H9 (cell line): ENCODE measurements around the gene RPS14. TPM values are rescaled to one million over a fixed set of nuclear protein-coding genes. Genes with fewer than 3 reads are reported as not detected.
A peak's percentile ranks its signal among the peaks of the same experiment; 100 is the strongest.

Experiments
- DNase-seq: peaks from one replicate; pipeline ENCODE4 v3.0.0-alpha.2; 2017
- H2AFZ ChIP-seq: one replicate; pipeline ENCODE4 v1.6.1; 2013; ENCODE audit warnings: mild to moderate bottlenecking, low read length, control low read depth, moderate library complexity
- H2AK5ac ChIP-seq: 2 replicates; pipeline ENCODE4 v1.6.1; 2013; ENCODE audit warnings: low read length, control low read depth, mixed read lengths; ENCODE audit not compliant: insufficient read length
- H2BK120ac ChIP-seq: one replicate; pipeline ENCODE4 v1.6.1; 2013; ENCODE audit warnings: low read depth, mild to moderate bottlenecking, low read length, control low read depth, inconsistent platforms; ENCODE audit not compliant: poor library complexity, severe bottlenecking
- H2BK12ac ChIP-seq: 2 replicates; pipeline ENCODE4 v1.6.1; 2013; ENCODE audit warnings: low read length, control low read depth, mixed read lengths, low read depth; ENCODE audit not compliant: insufficient read length
- H2BK15ac ChIP-seq: 2 replicates; pipeline ENCODE4 v1.6.1; 2013; ENCODE audit warnings: low read depth, low read length, control low read depth
- H2BK20ac ChIP-seq: one replicate; pipeline ENCODE4 v1.6.1; 2013; ENCODE audit warnings: low read depth, mild to moderate bottlenecking, low read length, control low read depth, inconsistent platforms; ENCODE audit not compliant: poor library complexity, severe bottlenecking
- H2BK5ac ChIP-seq: 2 replicates; pipeline ENCODE4 v1.6.1; 2013; ENCODE audit warnings: low read length, control low read depth, mixed read lengths; ENCODE audit not compliant: insufficient read length
- H3K14ac ChIP-seq: 2 replicates; pipeline ENCODE4 v1.6.1; 2013; ENCODE audit warnings: low read length, control low read depth; ENCODE audit not compliant: insufficient read depth
- H3K18ac ChIP-seq: 2 replicates; pipeline ENCODE4 v1.6.1; 2013; ENCODE audit warnings: low read depth, mild to moderate bottlenecking, mixed read lengths, low read length, control low read depth; ENCODE audit not compliant: insufficient read length
- H3K23ac ChIP-seq: 2 replicates; pipeline ENCODE4 v1.6.1; 2013; ENCODE audit warnings: low read length, control low read depth, mixed read lengths, low read depth; ENCODE audit not compliant: insufficient read length
- H3K23me2 ChIP-seq: 2 replicates; pipeline ENCODE4 v1.6.1; 2013; ENCODE audit warnings: low read depth, mild to moderate bottlenecking, mixed read lengths, low read length, control low read depth; ENCODE audit not compliant: insufficient read length, poor library complexity, severe bottlenecking
- H3K27ac ChIP-seq: 2 replicates; pipeline ENCODE4 v1.5.1; 2013; ENCODE audit warnings: low read length, control low read depth, mixed read lengths, low read depth; ENCODE audit not compliant: insufficient read length
- H3K27me3 ChIP-seq: 2 replicates; pipeline ENCODE4 v1.6.1; 2013; ENCODE audit warnings: low read length, control low read depth, inconsistent platforms; ENCODE audit not compliant: insufficient read depth
- H3K4ac ChIP-seq: 2 replicates; pipeline ENCODE4 v1.6.1; 2013; ENCODE audit warnings: low read depth, mild to moderate bottlenecking, control low read depth, inconsistent platforms, low read length, moderate library complexity
- H3K4me1 ChIP-seq: 2 replicates; pipeline ENCODE4 v1.6.1; 2013; ENCODE audit warnings: low read length, control low read depth, inconsistent platforms; ENCODE audit not compliant: insufficient read depth
- H3K4me2 ChIP-seq: 2 replicates; pipeline ENCODE4 v1.6.1; 2013; ENCODE audit warnings: low read length, control low read depth, mixed read lengths; ENCODE audit not compliant: insufficient read length, insufficient read depth
- H3K56ac ChIP-seq: 2 replicates; pipeline ENCODE4 v1.6.1; 2013; ENCODE audit warnings: low read depth, mild to moderate bottlenecking, mixed read lengths, low read length, control low read depth; ENCODE audit not compliant: insufficient read length
- H3K79me1 ChIP-seq: 2 replicates; pipeline ENCODE4 v1.6.1; 2013; ENCODE audit warnings: low read depth, mild to moderate bottlenecking, moderate library complexity, low read length, control low read depth, inconsistent platforms; ENCODE audit not compliant: insufficient read depth, poor library complexity, severe bottlenecking
- H3K79me2 ChIP-seq: 2 replicates; pipeline ENCODE4 v1.6.1; 2013; ENCODE audit warnings: low read length, control low read depth, inconsistent platforms; ENCODE audit not compliant: insufficient read depth
- H3K9ac ChIP-seq: 2 replicates; pipeline ENCODE4 v1.6.1; 2013; ENCODE audit warnings: low read length, control low read depth, mixed read lengths; ENCODE audit not compliant: insufficient read length; ENCODE audit errors: extremely low read depth
- H3K9me3 ChIP-seq: one replicate; pipeline ENCODE4 v1.6.1; 2013; ENCODE audit warnings: low read depth, low read length, inconsistent platforms; ENCODE audit not compliant: control insufficient read depth
- H3T11ph ChIP-seq: one replicate; pipeline ENCODE4 v1.6.1; 2013; ENCODE audit warnings: mild to moderate bottlenecking, low read length, control low read depth, inconsistent platforms
- H4K20me1 ChIP-seq: one replicate; pipeline ENCODE4 v1.6.1; 2013; ENCODE audit not compliant: control insufficient read depth, insufficient read length, insufficient read depth
- H4K5ac ChIP-seq: 2 replicates; pipeline ENCODE4 v1.6.1; 2013; ENCODE audit warnings: low read depth, mild to moderate bottlenecking, mixed read lengths, low read length, control low read depth; ENCODE audit not compliant: insufficient read length
- H4K8ac ChIP-seq: replicated peaks from 2 replicates; pipeline ENCODE4 v1.6.1; 2013; ENCODE audit warnings: low read length, control low read depth, mixed read lengths, low read depth; ENCODE audit not compliant: insufficient read length
- H4K91ac ChIP-seq: 2 replicates; pipeline ENCODE4 v1.6.1; 2013; ENCODE audit warnings: low read depth, mild to moderate bottlenecking, moderate library complexity, mixed read lengths, low read length, control low read depth; ENCODE audit not compliant: insufficient read length
- H3K27ac Mint-ChIP-seq, 3 experiments: 2 replicates in 2 of 3; 3 replicates in 1 of 3; pipeline ENCODE4 v1.8.0; 2020 to 2021; ENCODE audit warnings: mixed read lengths in 3 of 3, mild to moderate bottlenecking in 1 of 3, moderate library complexity in 1 of 3
- H3K27me3 Mint-ChIP-seq: 2 replicates; pipeline ENCODE4 v1.8.0; 2021; ENCODE audit warnings: low read depth, mild to moderate bottlenecking, moderate library complexity, mixed read lengths
- H3K36me3 Mint-ChIP-seq, 3 experiments: 2 replicates in 2 of 3; 3 replicates in 1 of 3; pipeline ENCODE4 v1.8.0; 2020 to 2021; ENCODE audit warnings: low read depth in 3 of 3, mixed read lengths in 3 of 3; ENCODE audit not compliant: insufficient read depth in 1 of 3
- H3K4me1 Mint-ChIP-seq, 2 experiments: 2 replicates each; pipeline ENCODE4 v1.8.0; 2020; ENCODE audit warnings: mixed read lengths in 2 of 2
- H3K4me3 Mint-ChIP-seq, 2 experiments: 2 replicates in 1 of 2; 3 replicates in 1 of 2; pipeline ENCODE4 v1.8.0; 2020 to 2021; ENCODE audit warnings: mild to moderate bottlenecking in 2 of 2, mixed read lengths in 2 of 2, moderate library complexity in 1 of 2
- H3K9me3 Mint-ChIP-seq, 2 experiments: 2 replicates in 1 of 2; 3 replicates in 1 of 2; pipeline ENCODE4 v1.8.0; 2020; ENCODE audit warnings: mild to moderate bottlenecking in 2 of 2, mixed read lengths in 2 of 2, moderate library complexity in 1 of 2
- CTCF ChIP-seq: fragments of 200-600 bp; sonication (generic); conservative IDR thresholded peaks from 3 replicates; pipeline ENCODE4 v1.8.0; 2021; ENCODE audit warnings: antibody characterized with exemption, mild to moderate bottlenecking
- WGBS: extraction: QIAGEN DNeasy Blood & Tissue Kit; methylation state at CpG from one replicate; pipeline ENCODE4 v1.1.7; 2013; ENCODE audit warnings: missing lambda C conversion rate, low lambda C conversion rate, mixed read lengths; ENCODE audit not compliant: insufficient read length; ENCODE audit errors: extremely low coverage; 5-methylcytosine and 5-hydroxymethylcytosine counted together
- total RNA-seq: library from RNA; stranded (reverse); gene quantifications from 2 replicates; pipeline ENCODE4 v1.2.1, GENCODE V29; 2021

The RPS14 gene
- total RNA-seq, 1 experiment from 2014 or later = 2,533 TPM

- H4K20me1 ChIP-seq = peaks cover 2% of the 10 kb centered on the region
- peak; percentile 89 for DNase-seq
- no peak for TF ChIP-seq CTCF
- H3T11ph ChIP-seq = no peak overlapping the region
- no peaks in the 10 kb centered on the region for H3K27me3 ChIP-seq
- H3K23me2 ChIP-seq = no peaks in the 10 kb centered on the region
- H2BK5ac ChIP-seq = no peak overlapping the region
- peak overlapping the region; percentile 27 for H3K18ac ChIP-seq
- H3K36me3 Mint-ChIP-seq = peaks cover 0 to 4% (median 0%) of the 10 kb centered on the region in 3 experiments; a peak in 1 of 7 replicates
- WGBS = no CpG with 5 or more reads among the region's 60 CpGs
- H3K23ac ChIP-seq = no peak overlapping the region
- no peak overlapping the region for H3K4ac ChIP-seq
- no peak overlapping the region for H3K27ac ChIP-seq
- H4K5ac ChIP-seq = no peak overlapping the region
- peaks cover 5% of the 10 kb centered on the region for H3K79me1 ChIP-seq
- peak overlapping the region; percentile 42 for H3K9ac ChIP-seq
- peak overlapping the region; percentile 76 to 82 for H3K4me3 Mint-ChIP-seq
- H2BK20ac ChIP-seq = no peak overlapping the region
- no peaks in the 10 kb centered on the region for H3K27me3 Mint-ChIP-seq
- no peak overlapping the region for H3K56ac ChIP-seq
- H3K9me3 Mint-ChIP-seq = no peaks in the 10 kb centered on the region
- peak overlapping the region; percentile 74 for H3K4me2 ChIP-seq
- peaks cover 68 to 70% of the 10 kb centered on the region in 2 experiments for H3K4me1 Mint-ChIP-seq
- H3K14ac ChIP-seq = 0 out of 2 replicates have a peak overlapping the region, but pooled peaks have one; percentile 39
- no peak overlapping the region for H2BK120ac ChIP-seq
- H3K4me1 ChIP-seq = peaks cover 24% of the 10 kb centered on the region
- H3K9me3 ChIP-seq = no peaks in the 10 kb centered on the region
- H4K91ac ChIP-seq = no peak overlapping the region
- no peak overlapping the region for H2BK12ac ChIP-seq
- H2BK15ac ChIP-seq = no peak overlapping the region
- peak overlapping the region; percentile 61 to 90 (median 86); a peak in 5 of 7 replicates for H3K27ac Mint-ChIP-seq
- H2AFZ ChIP-seq = no peak overlapping the region
- no peak overlapping the region for H4K8ac ChIP-seq
- no peak overlapping the region for H2AK5ac ChIP-seq
- H3K79me2 ChIP-seq = peaks cover 27% of the 10 kb centered on the region; the same call in 1 of the 2 replicates
Observed at GRCh38 chr5:150486402-150487198, 37.1 kb upstream of the RPS14 start.
